Neural progenitor cell (in vitro differentiated cells): ENCODE measurements around the gene TGM6. TPM values are rescaled to one million over a fixed set of nuclear protein-coding genes. Genes with fewer than 3 reads are reported as not detected.

Experiments
- DNase-seq: peaks from one replicate; pipeline ENCODE4 v3.0.0-alpha.2; 2016; ENCODE audit warnings: low spot score
- H2AFZ ChIP-seq: fragments of 200-600 bp; sonication (generic); replicated peaks from 2 replicates; pipeline ENCODE4 v1.6.1; 2016; ENCODE audit warnings: antibody characterized with exemption
- H3F3A ChIP-seq: fragments of 200-600 bp; sonication (generic); 2 replicates; pipeline ENCODE4 v1.6.1; 2016; ENCODE audit warnings: antibody characterized with exemption, low read depth
- H3K27ac ChIP-seq: fragments of 200-600 bp; sonication (generic); 2 replicates; pipeline ENCODE4 v1.5.1; 2016; ENCODE audit warnings: mild to moderate bottlenecking
- H3K27me3 ChIP-seq: fragments of 200-600 bp; sonication (generic); 2 replicates; pipeline ENCODE4 v1.6.1; 2016; ENCODE audit warnings: mild to moderate bottlenecking, moderate library complexity
- H3K36me3 ChIP-seq: fragments of 200-600 bp; sonication (generic); 2 replicates; pipeline ENCODE4 v1.5.1; 2016
- H3K4me1 ChIP-seq: fragments of 200-600 bp; sonication (generic); 2 replicates; pipeline ENCODE4 v1.6.1; 2016; ENCODE audit warnings: mixed run types
- H3K4me2 ChIP-seq: fragments of 200-600 bp; sonication (generic); 2 replicates; pipeline ENCODE4 v1.6.1; 2016
- H3K4me3 ChIP-seq: fragments of 200-600 bp; sonication (generic); 2 replicates; pipeline ENCODE4 v1.5.1; 2016
- H3K79me2 ChIP-seq: fragments of 200-600 bp; sonication (generic); 2 replicates; pipeline ENCODE4 v1.6.1; 2016; ENCODE audit warnings: low read depth
- H3K9ac ChIP-seq: fragments of 200-600 bp; sonication (generic); 2 replicates; pipeline ENCODE4 v1.6.1; 2016
- H3K9me3 ChIP-seq: fragments of 200-600 bp; sonication (generic); 2 replicates; pipeline ENCODE4 v1.5.1; 2016; ENCODE audit warnings: low read depth
- H4K20me1 ChIP-seq: fragments of 200-600 bp; sonication (generic); 2 replicates; pipeline ENCODE4 v1.6.1; 2016; ENCODE audit warnings: low read depth
- H3K27ac Mint-ChIP-seq: 3 replicates; pipeline ENCODE4 v1.8.0; 2021; ENCODE audit warnings: mixed read lengths
- H3K27me3 Mint-ChIP-seq: 2 replicates; pipeline ENCODE4 v1.8.0; 2022; ENCODE audit warnings: low read depth, mild to moderate bottlenecking, inconsistent platforms, moderate library complexity, mixed read lengths; ENCODE audit not compliant: insufficient read depth
- H3K36me3 Mint-ChIP-seq: 3 replicates; pipeline ENCODE4 v1.8.0; 2021; ENCODE audit warnings: mixed read lengths
- H3K4me1 Mint-ChIP-seq: 3 replicates; pipeline ENCODE4 v1.8.0; 2021; ENCODE audit warnings: mixed read lengths
- H3K4me3 Mint-ChIP-seq: 3 replicates; pipeline ENCODE4 v1.8.0; 2021; ENCODE audit warnings: mild to moderate bottlenecking, moderate library complexity, mixed read lengths
- H3K9me3 Mint-ChIP-seq: 3 replicates; pipeline ENCODE4 v1.8.0; 2020; ENCODE audit warnings: mixed read lengths
- CTCF ChIP-seq: fragments of 200-600 bp; sonication (generic); IDR thresholded peaks from 2 replicates; pipeline ENCODE4 v1.5.1; 2017; ENCODE audit warnings: antibody characterized with exemption, mild to moderate bottlenecking
- EZH2 ChIP-seq: fragments of 200-600 bp; sonication (generic); IDR thresholded peaks from 2 replicates; pipeline ENCODE4 v1.6.1; 2017; ENCODE audit warnings: antibody characterized with exemption, mild to moderate bottlenecking, moderate library complexity
- EZH2phosphoT487 ChIP-seq: fragments of 200-600 bp; sonication (generic); IDR thresholded peaks from 2 replicates; pipeline ENCODE4 v1.6.1; 2017; ENCODE audit warnings: antibody characterized with exemption
- total RNA-seq: library from RNA; depleted of rRNA; stranded (reverse); fragments of >200 nt; gene quantifications from 2 replicates; pipeline ENCODE4 v1.2.3, GENCODE V29; 2015; ENCODE audit warnings: low replicate concordance

Gene TGM6
- total RNA-seq, 1 donor from 2014 or later = not detected

- H3K4me3 Mint-ChIP-seq = no peak overlapping the region
- TF ChIP-seq EZH2 (no peak), CTCF (no peak), EZH2phosphoT487 (no peak)
- Histone ChIP-seq H3F3A (no peaks in the 10 kb centered on the region), H3K79me2 (no peaks in the 10 kb centered on the region), H3K27ac (no peak overlapping the region), H3K9ac (no peak overlapping the region), H3K36me3 (no peaks in the 10 kb centered on the region), H3K4me3 (no peak overlapping the region), H3K9me3 (no peaks in the 10 kb centered on the region), H3K4me1 (no peaks in the 10 kb centered on the region), H4K20me1 (no peaks in the 10 kb centered on the region), H2AFZ (no peak overlapping the region), H3K27me3 (no peaks in the 10 kb centered on the region), H3K4me2 (no peak overlapping the region)
- no peaks in the 10 kb centered on the region for H3K36me3 Mint-ChIP-seq
- no peak overlapping the region for H3K27ac Mint-ChIP-seq
- peaks cover 2% of the 10 kb centered on the region for H3K27me3 Mint-ChIP-seq
- DNase-seq = no peak
- no peaks in the 10 kb centered on the region for H3K9me3 Mint-ChIP-seq
- no peaks in the 10 kb centered on the region for H3K4me1 Mint-ChIP-seq
These were observed 68.7 kb downstream of the TGM6 start for GRCh38 chr20:2449386-2449785.

DNA sequence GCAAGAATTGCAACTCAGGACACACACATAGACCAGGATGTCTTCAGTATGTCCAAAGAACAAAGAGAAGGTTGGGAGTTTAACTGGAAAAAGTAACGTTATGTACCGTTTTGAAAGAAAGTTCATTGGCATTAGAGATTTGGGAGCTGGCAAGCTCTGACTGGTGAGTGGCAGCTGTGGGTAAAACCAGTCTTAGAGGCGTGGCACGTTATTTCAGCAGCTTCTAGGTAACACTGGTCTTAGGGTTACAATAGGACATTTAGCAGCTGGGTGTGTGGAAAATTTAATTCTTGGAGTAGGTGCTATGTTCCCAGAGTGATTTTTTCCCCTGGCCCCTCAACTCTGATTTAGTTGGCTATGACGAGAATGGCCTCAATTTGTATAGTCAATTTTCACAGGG is 70.7 kb downstream of the TGM6 start:
- TF ChIP-seq CTCF = no peak
- TF ChIP-seq EZH2 = no peak
- no peak for TF ChIP-seq EZH2phosphoT487
- H3K27me3 ChIP-seq = no peaks in the 10 kb centered on the region
- H3K27ac ChIP-seq = no peak overlapping the region
- no peaks in the 10 kb centered on the region for H3K36me3 ChIP-seq
- H3K4me2 ChIP-seq = no peak overlapping the region
- no peak overlapping the region for H3K9ac ChIP-seq
- H3K4me1 ChIP-seq = no peaks in the 10 kb centered on the region
- H3K79me2 ChIP-seq = no peaks in the 10 kb centered on the region
- no peaks in the 10 kb centered on the region for H3K9me3 Mint-ChIP-seq
- peaks cover 7% of the 10 kb centered on the region for H3F3A ChIP-seq
- peaks cover 2% of the 10 kb centered on the region for H3K27me3 Mint-ChIP-seq
- H2AFZ ChIP-seq = no peak overlapping the region
- no peaks in the 10 kb centered on the region for H3K36me3 Mint-ChIP-seq
- no peak overlapping the region for H3K4me3 Mint-ChIP-seq
- H3K27ac Mint-ChIP-seq = no peak overlapping the region
- H4K20me1 ChIP-seq = peaks cover 3% of the 10 kb centered on the region
- no peak overlapping the region for H3K4me3 ChIP-seq
- no peak for DNase-seq
- H3K4me1 Mint-ChIP-seq = no peaks in the 10 kb centered on the region
- H3K9me3 ChIP-seq = no peaks in the 10 kb centered on the region

DNA sequence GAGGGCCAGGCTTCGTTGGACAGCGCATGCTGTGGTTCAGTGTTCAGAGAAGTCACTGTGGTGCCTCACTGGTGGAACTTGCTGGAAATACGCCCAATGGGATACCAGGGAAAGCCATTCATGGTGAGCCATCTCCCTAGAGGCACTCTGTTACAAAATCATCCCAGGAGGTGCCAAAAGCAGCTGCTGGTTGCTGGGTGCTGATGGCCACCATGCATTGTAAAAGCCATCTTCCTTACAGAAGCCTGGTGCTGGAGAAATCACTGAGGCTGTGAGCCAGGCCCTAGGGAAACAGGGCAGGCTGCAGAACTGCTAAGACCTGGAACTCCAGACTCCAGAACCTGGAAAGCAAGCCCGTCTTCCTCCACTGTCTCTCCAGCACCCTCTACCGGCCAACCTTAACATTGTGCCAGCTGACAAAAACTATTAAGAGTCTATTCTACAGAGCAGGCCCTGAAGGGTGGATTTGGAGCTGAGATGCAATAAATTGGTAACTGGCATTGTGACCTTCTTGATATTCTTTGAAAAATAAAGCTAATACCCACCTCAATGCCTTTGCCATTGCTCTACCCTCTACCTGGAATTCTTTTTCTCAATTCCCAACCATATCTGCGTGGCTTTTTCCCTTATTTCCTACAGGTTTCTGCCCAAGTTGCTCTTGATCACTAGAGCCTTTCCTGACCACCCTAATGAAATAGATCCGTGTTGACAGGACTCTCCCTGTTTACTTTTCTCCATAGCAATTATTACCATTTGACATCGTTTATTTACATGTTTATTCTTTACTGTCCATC is 71.4 kb downstream of the TGM6 start:
- no peak overlapping the region for H2AFZ ChIP-seq
- H3K27me3 ChIP-seq = no peaks in the 10 kb centered on the region
- Mint-ChIP-seq H3K4me3 (no peak overlapping the region), H3K27ac (no peak overlapping the region), H3K4me1 (no peaks in the 10 kb centered on the region), H3K9me3 (no peaks in the 10 kb centered on the region), H3K27me3 (peaks cover 2% of the 10 kb centered on the region), H3K36me3 (peaks cover 2% of the 10 kb centered on the region)
- no peak overlapping the region for H3K27ac ChIP-seq
- H3K9ac ChIP-seq = no peak overlapping the region
- TF ChIP-seq EZH2 (no peak), EZH2phosphoT487 (no peak), CTCF (peak; percentile 82)
- H3K9me3 ChIP-seq = no peaks in the 10 kb centered on the region
- no peaks in the 10 kb centered on the region for H3K4me1 ChIP-seq
- no peaks in the 10 kb centered on the region for H3K79me2 ChIP-seq
- DNase-seq = peak; percentile 84
- no peak overlapping the region for H3K4me2 ChIP-seq
- no peak overlapping the region for H3K4me3 ChIP-seq
- peaks cover 7% of the 10 kb centered on the region for H3F3A ChIP-seq
- peaks cover 3% of the 10 kb centered on the region for H4K20me1 ChIP-seq
- no peaks in the 10 kb centered on the region for H3K36me3 ChIP-seq
